Adipose tissue (tissue), 3 donors: ENCODE results near the gene TRPM5. TPM values are rescaled to one million over a fixed set of nuclear protein-coding genes. Genes with fewer than 3 reads are reported as not detected.

ENCODE experiments used
- H3K27ac ChIP-seq: one replicate; pipeline ENCODE4 v1.5.1; 2013; ENCODE audit warnings: low read depth, low read length
- WGBS, 3 donors: extraction: QIAGEN DNeasy Blood & Tissue Kit; methylation state at CpG; one replicate each; pipeline ENCODE4 v1.1.7; 2013; 5-methylcytosine and 5-hydroxymethylcytosine counted together
- polyA plus RNA-seq, 3 donors: library from polyadenylated mRNA; stranded (reverse); fragments of 200-250 nt; gene quantifications; one replicate each; pipeline ENCODE4 v1.2.3, GENCODE V29; 2013
- donor health status: healthy with polysubstance abuse.
- donor health status: Bipolar disorder and iron deficiency.
- donor health status: healthy.

Gene TRPM5
- polyA plus RNA-seq, 3 donors, result 0.61 TPM; not detected in 2

DNA sequence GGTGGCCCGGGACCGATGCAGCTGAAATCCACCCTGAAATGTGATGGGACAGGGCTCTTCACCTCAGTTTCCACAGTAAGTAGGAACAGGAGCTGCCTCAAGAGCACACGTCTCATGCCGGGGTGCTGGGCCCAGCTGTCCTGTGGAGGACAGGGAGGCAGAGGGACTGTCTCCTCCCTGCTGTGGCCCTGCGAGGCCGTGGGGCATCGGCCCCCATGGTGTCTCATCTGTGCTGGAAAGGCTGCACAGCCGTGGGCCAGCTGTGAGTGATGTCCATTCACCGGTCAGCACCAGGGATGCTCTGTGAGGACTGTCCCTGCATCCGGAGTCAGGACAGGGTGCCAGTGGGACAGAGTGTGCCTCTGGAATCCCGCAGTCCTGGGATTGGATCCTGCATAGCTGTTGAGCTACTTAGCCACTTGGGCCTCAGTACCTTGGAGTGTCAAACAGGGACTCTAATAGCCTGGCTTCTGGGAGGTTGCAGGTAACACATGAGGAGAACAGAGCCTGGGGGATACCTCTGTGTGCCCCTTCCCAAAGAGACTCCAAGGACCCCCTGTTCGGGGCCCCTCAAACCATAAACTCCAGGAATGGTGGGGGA lies 16.5 kb downstream of the TRPM5 start:
- WGBS, 3 donors, result 63 to 75% (median 72%) methylated on average over 12 of the region's 12 CpGs
- no peak overlapping the region for H3K27ac ChIP-seq

DNA sequence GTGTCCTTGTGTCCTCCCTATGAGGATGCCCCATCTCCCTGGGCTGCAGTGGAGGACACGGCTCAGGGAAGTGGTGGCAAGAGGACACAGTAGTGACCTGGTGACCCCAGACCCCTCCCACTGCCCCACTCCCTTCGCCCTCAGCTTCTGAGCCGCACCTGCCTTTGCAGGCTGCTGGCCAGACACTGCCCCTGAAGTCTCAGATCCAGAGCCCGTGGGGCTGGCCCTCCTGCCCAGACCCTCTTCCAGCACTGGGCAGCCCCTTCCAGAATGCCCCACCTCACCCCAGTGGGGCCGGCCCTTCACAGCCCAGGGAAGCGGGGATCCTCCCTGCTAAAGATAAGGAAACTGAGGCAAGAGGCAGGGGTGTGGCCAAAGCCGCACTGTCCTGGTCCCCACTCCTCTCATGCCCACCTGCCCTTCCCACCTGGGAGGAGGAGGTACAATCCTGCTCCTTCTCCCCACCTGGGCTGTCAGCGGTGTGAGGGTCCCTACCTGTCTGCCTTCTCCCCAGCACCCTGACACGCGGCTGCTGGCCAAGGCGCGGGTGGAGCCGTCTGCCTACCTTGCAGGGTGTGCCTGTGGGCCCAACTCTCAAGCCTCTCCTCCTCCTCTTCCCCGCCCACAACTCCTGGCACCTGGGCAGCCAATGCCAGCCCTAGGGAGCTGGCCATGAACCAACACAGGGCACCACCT lies 17.3 kb downstream of the TRPM5 start:
- 71 to 85% (median 74%) methylated on average over 14 of the region's 14 CpGs for WGBS, 3 donors
- H3K27ac ChIP-seq, result no peak overlapping the region

DNA sequence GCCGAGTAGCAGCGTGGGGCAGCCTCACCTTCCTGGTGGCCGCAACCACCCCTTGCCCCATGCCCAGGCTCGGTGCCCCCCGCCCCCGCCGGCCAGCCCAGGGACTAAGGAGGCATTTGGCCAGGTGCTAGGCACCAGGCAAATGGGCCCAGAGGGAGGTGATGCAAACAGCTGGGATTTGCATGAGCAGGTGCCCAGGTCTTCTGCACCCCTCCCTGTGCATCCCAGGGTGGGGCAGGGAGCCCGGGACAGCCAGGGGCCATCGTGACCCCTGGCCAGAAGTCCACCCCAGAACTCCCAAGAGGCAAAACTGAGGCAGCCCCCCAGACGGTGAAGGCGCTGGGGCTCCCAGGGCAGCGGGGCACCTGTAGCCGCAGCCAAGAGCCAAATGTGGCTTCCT lies 18.1 kb downstream of the TRPM5 start:
- H3K27ac ChIP-seq, result no peak overlapping the region
- WGBS, 3 donors, result 79 to 93% (median 83%) methylated on average over 7 to 13 of the region's 13 CpGs

DNA sequence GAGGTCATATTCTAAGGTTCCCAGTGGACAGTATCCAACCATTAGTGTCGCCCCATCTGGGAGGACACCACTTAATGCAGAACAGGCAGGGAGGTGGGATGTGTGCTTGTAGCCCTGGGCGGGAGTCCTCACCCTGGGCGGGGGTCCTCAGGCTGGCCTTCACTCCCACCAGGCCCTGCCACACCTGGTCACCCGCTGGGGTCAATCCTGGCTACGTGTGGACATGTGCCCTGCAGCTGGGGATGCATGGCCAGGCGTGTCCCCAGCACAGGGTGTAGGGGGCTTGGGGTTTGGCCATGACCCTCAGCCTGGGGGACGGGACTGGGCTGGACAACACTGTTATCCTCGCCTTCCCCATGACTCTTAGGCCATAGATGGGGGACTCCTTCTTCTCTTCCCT lies 18.8 kb downstream of the TRPM5 start:
- 75 to 83% (median 81%) methylated on average over 8 of the region's 8 CpGs for WGBS, 3 donors

DNA sequence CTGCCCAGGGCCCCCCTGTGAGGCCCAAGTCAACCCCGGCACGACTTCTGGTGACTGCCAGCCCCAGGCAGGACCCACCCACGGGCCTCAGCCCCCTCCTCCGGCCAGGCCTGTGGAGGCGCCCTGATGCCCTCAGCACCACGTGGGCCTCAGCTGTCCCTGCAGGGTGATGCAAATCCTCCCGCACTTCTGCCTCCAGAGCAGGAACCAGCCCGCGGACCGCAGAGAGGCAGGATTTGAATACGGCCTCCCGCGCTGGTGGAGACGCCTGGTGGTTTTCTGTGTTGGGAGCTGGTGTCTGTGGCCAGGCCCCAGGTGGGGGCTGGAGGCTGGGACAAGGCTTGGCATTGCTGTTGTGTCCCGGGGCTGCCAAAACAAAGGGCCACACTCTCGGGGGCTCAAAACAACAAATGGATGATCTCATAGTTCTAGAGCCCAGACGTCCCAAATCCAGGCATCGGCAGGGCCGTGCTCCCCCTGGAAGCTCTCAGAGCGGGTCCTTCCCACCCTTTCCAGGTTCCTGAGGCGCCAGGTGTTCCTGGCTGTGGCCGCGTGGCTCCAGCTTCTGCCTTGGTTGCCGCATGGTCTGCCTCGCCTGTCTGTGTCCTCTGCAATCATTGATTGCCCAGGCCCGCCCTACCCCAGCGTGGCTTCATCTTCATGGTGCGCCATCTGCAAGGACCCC lies 19.4 kb downstream of the TRPM5 start:
- WGBS, 3 donors, result 65 to 87% (median 71%) methylated on average over 28 of the region's 28 CpGs
- no peak overlapping the region for H3K27ac ChIP-seq

More for the DNA sequence above, 18.8 kb downstream of the TRPM5 start:
- H3K27ac ChIP-seq, result no peak overlapping the region

DNA sequence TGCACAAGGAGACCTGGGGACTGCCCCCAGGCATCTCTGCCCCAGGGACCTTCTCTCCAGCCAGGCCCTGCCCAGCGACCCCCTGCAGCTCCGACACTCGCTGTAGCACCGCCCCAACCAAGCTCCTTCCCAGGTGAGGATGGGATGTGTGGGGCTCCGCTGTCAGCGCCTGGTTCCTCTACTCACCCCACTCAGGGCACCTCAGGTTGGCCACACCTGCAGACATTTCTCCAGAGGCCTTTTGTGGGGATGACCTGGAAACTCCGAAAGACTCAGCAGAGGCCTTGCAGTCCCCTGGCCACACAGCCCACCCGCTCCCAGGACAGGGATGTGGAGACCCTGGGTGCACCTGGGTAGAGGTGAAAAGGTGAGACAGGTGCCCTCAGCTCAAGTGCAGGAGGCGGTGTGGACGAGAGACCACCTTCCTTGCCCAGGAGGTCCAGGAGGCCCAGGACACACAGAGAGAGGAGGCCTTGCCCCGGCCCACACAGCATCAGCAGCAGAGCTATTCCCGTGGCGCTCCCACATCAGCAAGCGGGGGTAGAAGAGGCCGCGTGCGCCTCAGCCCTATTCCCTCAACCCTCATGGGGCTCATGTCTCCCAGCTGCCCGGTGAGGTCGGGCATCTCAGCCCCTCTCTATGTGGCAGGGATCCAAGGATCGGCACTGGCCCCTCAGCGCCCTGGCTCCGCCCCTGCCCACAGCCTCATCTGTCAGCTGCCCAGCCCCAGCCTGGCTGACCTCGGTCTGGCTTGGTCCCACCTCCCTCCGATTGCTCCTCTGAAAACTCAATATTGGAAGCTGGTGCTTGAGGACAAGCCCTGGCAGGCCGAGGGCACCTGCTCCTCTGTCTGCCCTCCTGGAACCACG lies 20.9 kb downstream of the TRPM5 start:
- H3K27ac ChIP-seq, result no peak overlapping the region
- WGBS, 3 donors, result 72 to 79% (median 78%) methylated on average over 26 of the region's 26 CpGs

DNA sequence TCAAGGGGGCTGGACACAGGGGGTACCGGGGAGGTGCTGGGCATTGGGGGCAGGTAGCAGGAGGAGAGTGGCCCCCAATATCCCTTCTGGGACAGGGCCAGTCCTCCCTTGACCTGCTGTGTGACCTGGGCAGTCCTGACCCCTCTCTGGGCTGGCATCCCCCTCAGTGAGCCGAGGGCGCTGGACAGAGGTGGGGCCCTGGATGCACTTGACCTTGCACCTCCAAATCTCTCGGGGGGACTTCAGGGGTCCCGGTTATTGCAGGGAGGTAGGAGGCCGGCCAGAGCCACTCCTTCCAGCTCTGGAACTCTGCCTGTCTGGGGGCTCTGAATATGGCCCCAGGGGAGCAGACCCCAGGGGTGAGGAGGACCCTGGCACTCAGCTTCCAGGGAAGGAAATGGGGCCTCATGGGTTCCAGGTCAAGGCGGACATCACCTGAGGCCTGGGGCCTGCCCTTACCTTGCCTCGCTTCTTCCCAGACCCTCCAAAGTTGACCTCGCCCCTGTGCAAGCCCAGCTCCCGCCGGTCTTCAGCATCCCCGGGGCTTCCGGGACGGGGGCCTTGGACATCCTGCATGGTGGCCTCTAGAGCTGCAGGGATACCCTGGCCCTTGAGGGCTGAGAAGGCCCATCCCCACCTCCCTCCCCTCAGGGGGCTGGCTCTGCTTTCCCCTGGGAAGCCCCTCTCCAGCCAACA lies 21.7 kb downstream of the TRPM5 start:
- WGBS, 3 donors, result 82 to 85% (median 85%) methylated on average over 14 of the region's 14 CpGs
- H3K27ac ChIP-seq, result no peak overlapping the region

DNA sequence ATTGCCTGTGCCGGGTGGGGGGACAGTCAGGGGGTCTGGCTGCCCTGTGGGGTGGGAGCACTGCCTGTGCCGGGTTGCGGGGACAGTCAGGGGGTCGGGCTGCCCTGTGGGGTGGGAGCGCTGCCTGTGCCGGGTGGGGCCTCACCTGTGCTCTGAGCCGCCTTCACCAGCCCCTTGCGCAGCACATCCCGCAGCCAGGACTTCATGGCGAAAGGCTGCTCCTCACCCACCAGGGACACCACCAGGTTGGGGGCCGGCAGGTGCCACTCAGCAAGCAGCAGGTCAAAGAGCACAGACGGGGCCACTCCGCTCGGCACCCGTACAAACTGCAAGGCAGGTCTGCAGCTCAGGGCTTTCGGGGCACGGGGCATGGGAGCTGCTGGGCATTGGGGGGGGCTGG lies 22.3 kb downstream of the TRPM5 start:
- WGBS, 3 donors, result 76 to 89% (median 89%) methylated on average over 16 to 17 of the region's 17 CpGs
- no peak overlapping the region for H3K27ac ChIP-seq

DNA sequence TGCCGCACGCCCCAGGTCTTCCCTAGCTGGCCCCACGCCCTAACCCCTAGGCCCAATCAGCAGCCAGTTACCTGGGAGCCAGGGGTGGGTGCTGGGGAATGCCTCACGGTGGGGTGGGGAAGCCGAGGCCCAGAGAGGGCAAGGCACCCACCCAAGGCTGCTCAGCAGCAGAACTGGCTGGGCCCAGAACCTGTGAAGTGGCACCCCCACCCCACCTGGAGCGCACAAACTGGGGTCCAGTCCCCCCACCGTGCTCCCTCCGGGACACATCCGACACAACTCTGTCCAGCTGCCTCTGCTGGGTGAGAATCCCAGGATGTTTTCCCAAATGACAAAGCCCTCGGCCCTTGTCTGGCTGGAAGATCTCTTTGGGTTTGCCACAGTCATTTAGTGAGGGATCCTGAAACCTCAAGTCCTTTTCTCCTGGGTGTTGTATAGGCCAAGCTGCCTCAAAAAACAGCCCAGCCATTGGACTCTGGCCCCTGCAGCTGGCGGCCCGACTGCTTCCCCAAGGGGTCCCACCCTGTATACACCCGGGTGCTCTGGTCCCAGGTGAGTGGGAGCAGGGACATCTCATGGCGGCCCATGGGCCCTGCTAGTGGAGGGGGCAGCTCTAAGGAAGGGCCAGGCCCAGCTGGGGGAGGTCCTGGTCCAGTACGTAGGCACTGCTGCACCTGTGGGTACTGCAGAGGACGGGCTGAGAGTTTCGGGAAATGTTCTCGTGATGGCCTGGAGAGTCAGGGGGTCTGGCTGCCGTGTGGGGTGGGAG lies 22.9 kb downstream of the TRPM5 start:
- WGBS, 3 donors, result 64 to 72% (median 71%) methylated on average over 19 of the region's 19 CpGs
- H3K27ac ChIP-seq, result no peak overlapping the region

DNA sequence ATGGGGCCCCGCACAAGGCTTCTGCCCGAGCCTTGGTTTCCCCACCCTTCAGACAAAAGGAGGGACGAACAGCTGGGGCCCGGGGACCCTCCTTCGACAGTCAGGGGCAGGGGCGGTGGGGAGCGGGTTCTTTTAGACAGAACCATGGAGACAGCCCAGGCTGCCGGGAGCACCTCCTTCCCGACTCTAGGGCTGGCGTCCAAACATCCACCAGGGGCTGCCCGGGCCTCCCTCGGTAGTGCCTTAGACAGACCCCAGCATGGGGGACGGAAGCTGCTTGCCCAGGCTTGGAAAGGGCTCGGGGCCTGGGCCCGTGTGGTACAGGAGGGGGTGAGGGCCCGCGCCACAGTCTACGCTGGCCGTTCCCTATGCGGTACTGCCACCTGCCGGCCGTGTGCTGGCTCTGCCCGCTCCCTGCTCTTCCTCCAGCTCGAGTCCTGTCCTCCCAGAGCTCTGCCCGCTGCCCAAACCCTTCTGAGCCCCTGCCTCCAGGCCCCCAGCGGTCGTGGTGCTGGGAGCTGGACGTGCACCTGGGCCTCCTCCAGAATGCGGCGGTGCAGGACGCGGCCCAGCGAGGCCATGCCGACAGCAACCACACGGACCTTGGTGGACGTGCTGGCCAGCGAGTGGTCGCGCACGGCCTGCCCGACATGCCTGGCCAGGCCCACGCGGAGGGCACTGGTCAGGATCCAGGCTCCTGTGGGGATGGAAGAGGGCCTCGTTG lies 23.6 kb downstream of the TRPM5 start:
- H3K27ac ChIP-seq, result no peak overlapping the region
- WGBS, 3 donors, result 17 to 26% (median 20%) methylated on average over 44 of the region's 44 CpGs

DNA sequence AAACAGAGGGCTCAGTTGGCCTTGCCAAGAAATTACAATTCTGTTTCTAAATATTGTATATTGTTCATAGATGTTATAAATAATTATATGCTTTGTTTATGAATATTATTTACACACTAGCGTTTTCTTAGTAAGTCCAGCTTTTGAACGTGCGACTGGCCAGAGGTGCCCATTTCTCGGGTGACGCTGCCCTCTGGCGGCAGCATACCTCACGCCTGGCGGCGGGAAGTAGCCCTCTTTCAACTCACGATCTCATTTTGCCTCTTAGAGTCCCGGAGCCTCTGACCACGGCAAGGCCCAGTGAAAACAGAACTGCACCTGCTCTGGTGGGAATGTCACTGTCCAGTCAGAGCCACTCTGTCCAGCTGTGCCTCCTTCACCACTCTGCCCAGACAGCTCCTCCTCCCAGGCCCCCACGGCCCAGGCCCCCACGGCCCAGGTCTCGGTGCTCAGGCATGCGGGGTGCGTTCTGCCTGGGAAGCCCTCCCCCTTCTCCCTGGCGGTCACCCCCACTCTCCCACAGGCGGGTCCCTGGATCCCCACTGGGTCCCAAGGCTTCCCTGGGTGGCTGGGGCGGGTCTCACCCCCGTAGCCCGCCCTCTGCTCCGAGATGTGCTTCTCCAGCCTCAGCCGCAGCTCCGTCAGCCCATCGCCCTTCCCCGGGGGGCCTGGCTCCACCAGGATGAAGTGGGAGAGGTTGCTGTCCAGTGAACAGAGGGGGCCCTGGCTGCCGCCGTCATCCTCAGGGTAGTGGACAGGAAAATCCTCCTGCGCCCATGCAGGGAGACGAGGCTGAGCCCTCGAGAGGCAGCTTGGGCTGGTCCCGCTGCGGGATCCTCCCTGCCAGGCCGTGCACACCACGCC lies 24.4 kb downstream of the TRPM5 start:
- WGBS, 3 donors, result 45 to 53% (median 51%) methylated on average over 33 to 36 of the region's 36 CpGs
- no peak overlapping the region for H3K27ac ChIP-seq

DNA sequence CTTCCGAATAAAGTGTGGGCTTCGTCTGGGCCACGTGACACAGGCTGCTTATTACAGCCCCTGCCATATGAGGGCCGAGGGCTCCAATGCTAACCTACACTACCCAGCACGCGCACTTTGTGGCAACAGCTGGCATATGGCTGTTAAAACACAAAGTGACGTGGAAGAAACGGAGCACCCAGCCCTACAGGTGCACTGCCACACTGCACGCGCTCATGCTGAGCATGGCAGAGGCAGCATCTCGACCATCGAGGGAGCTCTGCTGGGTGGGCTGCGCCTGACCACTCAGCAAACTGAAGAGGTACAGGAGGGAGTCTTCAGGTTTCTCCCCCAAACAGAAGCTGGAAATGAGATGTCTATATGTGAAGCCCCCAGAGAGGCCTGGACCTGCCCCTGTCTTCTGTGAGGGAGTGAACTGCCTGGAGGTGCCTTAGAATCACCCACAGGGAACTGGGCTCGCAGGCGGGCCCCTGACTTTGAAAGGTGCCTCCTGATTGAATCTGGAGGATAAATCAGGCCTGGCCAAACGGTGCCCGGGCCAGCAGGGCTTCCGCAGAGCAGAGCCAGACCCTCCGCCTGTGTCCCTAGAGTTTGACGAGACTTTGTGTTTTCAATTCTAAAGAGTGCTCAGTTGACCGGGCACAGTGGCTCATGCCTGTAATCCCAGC lies 25.5 kb downstream of the TRPM5 start:
- 75 to 78% (median 77%) methylated on average over 21 of the region's 21 CpGs for WGBS, 3 donors
- H3K27ac ChIP-seq, result no peak overlapping the region

DNA sequence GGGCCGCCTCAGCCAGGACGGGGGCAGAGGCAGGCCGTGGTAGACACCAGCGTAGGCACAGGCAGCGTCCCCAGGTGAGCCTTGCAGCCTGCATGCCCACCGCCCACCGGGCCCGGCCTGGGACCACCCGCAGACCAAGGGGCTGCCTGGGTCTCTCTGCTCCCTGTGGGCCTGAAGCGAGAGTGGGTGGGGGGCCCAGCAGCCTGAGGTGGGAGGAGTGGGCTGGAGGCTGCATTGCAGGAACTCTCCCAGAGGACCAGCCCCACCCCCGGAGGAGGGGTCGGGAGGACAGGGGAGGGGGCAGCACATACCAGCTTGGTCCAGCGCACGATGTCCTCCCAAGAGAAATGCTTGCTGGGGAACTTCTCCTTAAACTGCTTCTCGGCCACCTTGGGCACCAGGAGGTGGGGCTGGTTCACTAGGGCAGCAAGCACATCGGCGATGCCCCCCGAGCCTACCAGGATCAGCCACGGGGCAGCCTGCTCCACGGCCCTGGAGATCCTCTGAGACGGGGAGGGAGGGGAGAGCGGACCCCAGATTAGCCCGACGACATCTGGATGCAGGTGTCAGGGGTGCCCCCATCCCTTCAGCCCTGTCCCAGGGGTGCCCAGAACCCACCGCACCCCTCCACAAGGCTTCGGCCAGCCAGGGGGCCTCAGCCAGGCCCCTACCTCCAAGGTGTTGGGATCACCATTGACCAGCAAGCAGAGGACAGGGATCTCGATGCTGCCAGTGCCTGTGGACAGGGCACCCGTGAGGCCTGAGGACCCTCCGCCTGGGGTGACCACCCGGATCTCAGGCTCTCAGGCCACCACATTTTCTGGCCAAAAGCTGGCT lies 26.2 kb downstream of the TRPM5 start:
- H3K27ac ChIP-seq, result no peak overlapping the region
- WGBS, 3 donors, result 69 to 84% (median 81%) methylated on average over 29 to 30 of the region's 30 CpGs

DNA sequence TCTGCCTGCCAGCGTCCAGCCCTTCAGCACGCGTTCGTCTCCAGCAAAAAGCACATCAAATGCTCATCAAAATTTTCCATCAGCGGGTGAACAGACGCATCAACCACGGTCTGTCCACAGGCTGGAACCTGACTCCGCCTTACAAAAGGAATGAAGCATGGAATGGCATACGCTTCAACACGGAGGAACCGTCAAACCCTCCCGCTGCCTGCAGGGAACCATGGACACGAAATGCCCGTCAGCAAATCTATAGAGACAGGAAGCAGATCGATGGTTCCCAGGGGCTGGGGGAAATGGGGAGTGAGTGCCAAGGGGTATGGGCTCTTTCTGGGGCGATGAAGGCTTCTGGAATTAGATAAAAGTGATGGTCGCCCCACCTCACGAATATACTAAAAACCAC lies 27.5 kb downstream of the TRPM5 start:
- WGBS, 3 donors, result 72 to 85% (median 81%) methylated on average over 18 of the region's 18 CpGs
- no peak overlapping the region for H3K27ac ChIP-seq
